OCI-LY7 (cell line): ENCODE measurements around the gene TBC1D23. TPM values are rescaled to one million over a fixed set of nuclear protein-coding genes. Genes with fewer than 3 reads are reported as not detected.

Experiments
- BruUV-seq: library from RNA; stranded (reverse); fragments of 400-500 nt; replicated peaks from 2 replicates; lab custom pipeline; 2021; lab: Mats Ljungman, UMichigan
- CTCF ChIA-PET: fragments of 300-600 bp; sonication (Branson Sonifier 250); formaldehyde crosslinking; loops from one replicate; lab custom pipeline; 2022; ENCODE audit warnings: antibody characterized with exemption; ENCODE audit not compliant: unreplicated experiment; lab: Charles Lee
- POLR2A ChIA-PET: fragments of 300-600 bp; sonication (Branson Sonifier 250); formaldehyde crosslinking; loops from one replicate; lab custom pipeline; 2022; ENCODE audit warnings: antibody characterized with exemption; lab: Charles Lee
- DNase-seq: peaks from one replicate; pipeline ENCODE4 v3.0.0-alpha.2; 2015; ENCODE audit warnings: low spot score
- H2AFZ ChIP-seq: fragments of 200-600 bp; sonication (generic), shearing (Covaris generic); 2 replicates; pipeline ENCODE4 v1.6.1; 2014; ENCODE audit warnings: mild to moderate bottlenecking, antibody characterized with exemption, low read length, moderate library complexity
- H3K27ac ChIP-seq: fragments of 200-600 bp; sonication (generic); 2 replicates; pipeline ENCODE4 v1.5.1; 2014; ENCODE audit warnings: mixed run types, low read depth, mild to moderate bottlenecking, moderate library complexity, low read length, inconsistent platforms; ENCODE audit not compliant: poor library complexity, severe bottlenecking
- H3K36me3 ChIP-seq: fragments of 200-600 bp; sonication (generic); 2 replicates; pipeline ENCODE4 v1.6.1; 2014; ENCODE audit warnings: mild to moderate bottlenecking, antibody characterized with exemption, low read length, moderate library complexity, mixed read lengths; ENCODE audit not compliant: insufficient read depth
- H3K4me1 ChIP-seq: fragments of 200-600 bp; sonication (generic); 2 replicates; pipeline ENCODE4 v1.5.1; 2014; ENCODE audit warnings: mild to moderate bottlenecking, low read length; ENCODE audit not compliant: insufficient read depth, poor library complexity, severe bottlenecking
- H3K4me2 ChIP-seq: fragments of 200-600 bp; sonication (generic); 2 replicates; pipeline ENCODE4 v1.6.1; 2014; ENCODE audit warnings: mild to moderate bottlenecking, low read length
- H3K4me3 ChIP-seq: fragments of 200-600 bp; sonication (generic); 2 replicates; pipeline ENCODE4 v1.5.1; 2014; ENCODE audit warnings: mild to moderate bottlenecking, low read depth, low read length; ENCODE audit not compliant: poor library complexity, severe bottlenecking
- H3K79me2 ChIP-seq: fragments of 200-600 bp; sonication (generic); 2 replicates; pipeline ENCODE4 v1.6.1; 2016; ENCODE audit warnings: low read depth, mild to moderate bottlenecking, low read length, moderate library complexity, mixed read lengths; ENCODE audit not compliant: insufficient read depth
- H3K9me2 ChIP-seq: fragments of 200-600 bp; sonication (generic); 2 replicates; pipeline ENCODE4 v1.6.1; 2016; ENCODE audit warnings: mild to moderate bottlenecking, low read length, mixed read lengths; ENCODE audit not compliant: insufficient read depth
- H3K9me3 ChIP-seq: fragments of 200-600 bp; sonication (generic); 2 replicates; pipeline ENCODE4 v1.6.1; 2014; ENCODE audit warnings: mild to moderate bottlenecking, mixed run types, low read length, mixed read lengths
- H4K20me1 ChIP-seq: fragments of 200-600 bp; sonication (generic); 2 replicates; pipeline ENCODE4 v1.6.1; 2014; ENCODE audit warnings: mild to moderate bottlenecking, antibody characterized with exemption, low read length, moderate library complexity, mixed read lengths; ENCODE audit not compliant: insufficient read depth
- EZH2phosphoT487 ChIP-seq: fragments of 200-600 bp; sonication (generic); IDR thresholded peaks from 2 replicates; pipeline ENCODE4 v1.6.1; 2018; ENCODE audit warnings: low read depth, borderline replicate concordance, mild to moderate bottlenecking, mixed run types, antibody characterized with exemption, low read length, moderate library complexity, mixed read lengths
- intact Hi-C: fragments of 100-400 bp; cut with micrococcal nuclease; formaldehyde crosslinking; loops from one replicate; pipeline ENCODE4 v1.10.0; 2022; ENCODE audit not compliant: unreplicated experiment
- total RNA-seq, 2 experiments: library from RNA; depleted of rRNA in 1 of 2; stranded (reverse); fragments of >200 nt in 1 of 2; shearing (Covaris generic) in 1 of 2; gene quantifications; 2 replicates each; pipeline ENCODE4 v1.2.3, GENCODE V29; 2014 to 2022
- TF ChIP-seq, protein P1 (sequence below): fragments of 200-600 bp; sonication (generic); conservative IDR thresholded peaks from 2 replicates; pipeline ENCODE4 v1.5.1; 2014; ENCODE audit warnings: mild to moderate bottlenecking, antibody characterized with exemption, low read length, moderate library complexity, mixed read lengths

TBC1D23 gene
- total RNA-seq, 2 experiments from 2014 or later, result 12.0 to 23.4 TPM

DNA sequence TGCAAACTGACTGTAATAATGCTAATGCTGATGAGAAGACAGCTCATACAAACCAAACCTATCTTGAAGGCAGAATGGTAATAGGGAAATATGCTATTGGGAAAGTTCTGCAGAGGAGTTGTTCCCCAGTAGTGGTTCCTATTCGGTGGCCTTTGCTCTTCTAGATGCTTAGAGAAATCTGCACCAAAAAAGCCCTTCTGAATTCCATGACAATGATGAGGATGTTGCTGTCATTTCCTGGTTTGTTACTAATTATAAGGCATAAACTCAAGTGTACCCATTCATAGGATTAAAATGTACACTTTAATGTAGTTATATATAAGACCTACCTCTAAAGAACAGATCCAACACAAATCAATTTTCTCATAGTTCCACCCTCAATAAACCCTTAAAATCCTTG, 110.0 kb downstream of the TBC1D23 start:
- Histone ChIP-seq H3K4me3 (no peak overlapping the region), H3K9me3 (no peaks in the 10 kb centered on the region), H3K36me3 (peaks cover 96% of the 10 kb centered on the region), H3K27ac (no peak overlapping the region), H4K20me1 (no peaks in the 10 kb centered on the region), H3K79me2 (no peaks in the 10 kb centered on the region), H3K9me2 (no peaks in the 10 kb centered on the region), H3K4me1 (no peaks in the 10 kb centered on the region), H2AFZ (no peak overlapping the region), H3K4me2 (no peak overlapping the region)
- no peak for DNase-seq
- ChIA-PET CTCF (no interaction called here), POLR2A (interaction anchor here (1.6 to 2.3 kb wide), 4 partner anchors 10 to 15 kb away, joined by 5 to 9 read pairs (median 8); no protein-coding TSS in a partner anchor)
- BruUV-seq, result no TSS peak
- intact Hi-C loops, result no loop called here
- no peak for TF ChIP-seq EZH2phosphoT487
- TF ChIP-seq, protein P1, sequence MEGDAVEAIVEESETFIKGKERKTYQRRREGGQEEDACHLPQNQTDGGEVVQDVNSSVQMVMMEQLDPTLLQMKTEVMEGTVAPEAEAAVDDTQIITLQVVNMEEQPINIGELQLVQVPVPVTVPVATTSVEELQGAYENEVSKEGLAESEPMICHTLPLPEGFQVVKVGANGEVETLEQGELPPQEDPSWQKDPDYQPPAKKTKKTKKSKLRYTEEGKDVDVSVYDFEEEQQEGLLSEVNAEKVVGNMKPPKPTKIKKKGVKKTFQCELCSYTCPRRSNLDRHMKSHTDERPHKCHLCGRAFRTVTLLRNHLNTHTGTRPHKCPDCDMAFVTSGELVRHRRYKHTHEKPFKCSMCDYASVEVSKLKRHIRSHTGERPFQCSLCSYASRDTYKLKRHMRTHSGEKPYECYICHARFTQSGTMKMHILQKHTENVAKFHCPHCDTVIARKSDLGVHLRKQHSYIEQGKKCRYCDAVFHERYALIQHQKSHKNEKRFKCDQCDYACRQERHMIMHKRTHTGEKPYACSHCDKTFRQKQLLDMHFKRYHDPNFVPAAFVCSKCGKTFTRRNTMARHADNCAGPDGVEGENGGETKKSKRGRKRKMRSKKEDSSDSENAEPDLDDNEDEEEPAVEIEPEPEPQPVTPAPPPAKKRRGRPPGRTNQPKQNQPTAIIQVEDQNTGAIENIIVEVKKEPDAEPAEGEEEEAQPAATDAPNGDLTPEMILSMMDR, result no peak

DNA sequence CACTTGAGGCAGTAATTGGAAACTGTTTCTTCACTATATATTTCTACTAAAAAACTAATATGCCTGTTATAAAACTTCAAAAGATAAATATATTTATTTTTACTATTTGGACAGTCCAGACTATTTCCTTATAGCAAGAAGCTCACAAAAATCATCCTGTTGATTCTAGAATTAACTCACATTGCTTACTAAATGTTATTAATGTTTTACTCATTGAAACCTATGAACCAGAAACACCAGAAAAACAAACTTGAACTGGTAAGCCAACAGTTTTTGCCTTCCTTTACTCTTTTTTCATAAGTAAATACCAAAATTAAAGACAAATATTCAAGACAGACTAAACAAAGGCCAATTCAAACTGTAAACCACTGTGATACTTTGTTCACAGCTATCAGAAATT, 113.7 kb downstream of the TBC1D23 start:
- BruUV-seq, result no TSS peak

More for the DNA sequence above, 113.7 kb downstream of the TBC1D23 start:
- ChIA-PET POLR2A (interaction anchor here (0.6 to 2.1 kb wide), 6 partner anchors 9 to 217 kb away, joined by 3 to 12 read pairs (median 4); partner anchors contain the start of gene LNP1), CTCF (no interaction called here)
- no peak overlapping the region for H3K4me2 ChIP-seq
- no peak overlapping the region for H3K27ac ChIP-seq
- peaks cover 94% of the 10 kb centered on the region for H3K36me3 ChIP-seq
- no peak for DNase-seq
- no peaks in the 10 kb centered on the region for H3K4me1 ChIP-seq
- H3K9me3 ChIP-seq, result no peaks in the 10 kb centered on the region
- H4K20me1 ChIP-seq, result no peaks in the 10 kb centered on the region; the same call in 1 of the 2 replicates
- TF ChIP-seq EZH2phosphoT487, result no peak
- TF ChIP-seq, protein P1, result no peak
- H2AFZ ChIP-seq, result no peak overlapping the region
- no peaks in the 10 kb centered on the region for H3K79me2 ChIP-seq
- H3K9me2 ChIP-seq, result no peaks in the 10 kb centered on the region
- no peak overlapping the region for H3K4me3 ChIP-seq
- intact Hi-C loops, result no loop called here

Other genes with a start within 250 kb of the TBC1D23 start
- gene FILIP1L, start 146.5 kb upstream of the TBC1D23 start, total RNA-seq (2014; rRNA removed; shearing (Covaris generic)), result not detected in 2 replicates
- gene FILIP1L, start 146.5 kb upstream of the TBC1D23 start, total RNA-seq (2022), result not detected in 2 replicates
- 25.7 and 34.6 TPM in 2 replicates for gene NIT2, start 73.8 kb downstream of the TBC1D23 start, total RNA-seq (2014; rRNA removed; shearing (Covaris generic))
- 42.1 and 51.1 TPM in 2 replicates for gene NIT2, start 73.8 kb downstream of the TBC1D23 start, total RNA-seq (2022)
- 41.2 and 45.7 TPM in 2 replicates for gene TOMM70, start 140.1 kb downstream of the TBC1D23 start, total RNA-seq (2014; rRNA removed; shearing (Covaris generic))
- gene TOMM70, start 140.1 kb downstream of the TBC1D23 start, total RNA-seq (2022), result 54.5 and 54.8 TPM in 2 replicates
- gene LNP1, start 140.5 kb downstream of the TBC1D23 start, total RNA-seq (2014; rRNA removed; shearing (Covaris generic)), result 8.8 and 8.9 TPM in 2 replicates
- gene LNP1, start 140.5 kb downstream of the TBC1D23 start, total RNA-seq (2022), result 10.8 and 12.7 TPM in 2 replicates
- gene TMEM45A, start 231.6 kb downstream of the TBC1D23 start, total RNA-seq (2014; rRNA removed; shearing (Covaris generic)), result not detected in 2 replicates
- gene TMEM45A, start 231.6 kb downstream of the TBC1D23 start, total RNA-seq (2022), result 0.10 and 0.20 TPM in 2 replicates